ENCODE measurements around the gene TSG101.

Gene TSG101

GRCh38 chr11:18492888-18493287 is 33.9 kb downstream of the TSG101 start:
- no peak for DNase-seq

- DNase-seq, result no peak
These were observed 34.8 kb downstream of the TSG101 start for GRCh38 chr11:18491924-18492323.

GRCh38 chr11:18490736-18491485 is 35.8 kb downstream of the TSG101 start:
- no peak for DNase-seq

- DNase-seq, result peak in 2 of 14 donors; percentile 4 to 13
These were observed 36.4 kb downstream of the TSG101 start for GRCh38 chr11:18490319-18490718.

- DNase-seq, result no peak
These were observed 40.7 kb downstream of the TSG101 start for GRCh38 chr11:18485913-18486528.

- DNase-seq, result no peak
These were observed 47.7 kb downstream of the TSG101 start for GRCh38 chr11:18479063-18479462.

- no peak for DNase-seq
These were observed 54.2 kb downstream of the TSG101 start for GRCh38 chr11:18472587-18472986.

GRCh38 chr11:18471995-18472394 is 54.7 kb downstream of the TSG101 start:
- DNase-seq, result no peak

- no peak for DNase-seq
These were observed 57.8 kb downstream of the TSG101 start for GRCh38 chr11:18468961-18469360.

GRCh38 chr11:18468059-18468458 is 58.7 kb downstream of the TSG101 start:
- DNase-seq, result no peak

GRCh38 chr11:18466402-18466801 is 60.3 kb downstream of the TSG101 start:
- DNase-seq, result no peak

- no peak for DNase-seq
These were observed 63.3 kb downstream of the TSG101 start for GRCh38 chr11:18463439-18463838.

GRCh38 chr11:18461909-18462308 is 64.8 kb downstream of the TSG101 start:
- no peak for DNase-seq

- no peak for DNase-seq
These were observed 67.1 kb downstream of the TSG101 start for GRCh38 chr11:18459634-18460033.

- DNase-seq, result no peak
These were observed 69.3 kb downstream of the TSG101 start for GRCh38 chr11:18457450-18457849.

GRCh38 chr11:18455686-18456372 is 70.9 kb downstream of the TSG101 start, which contains the start of gene LDHAL6A:
Gene LDHAL6A (plus strand): TSS chr11:18455856. CDS start chr11:18456681, 825 bp downstream.
- DNase-seq, result no peak

GRCh38 chr11:18452927-18453326 is 73.8 kb downstream of the TSG101 start:
- no peak for DNase-seq

- no peak for DNase-seq
These were observed 77.5 kb downstream of the TSG101 start for GRCh38 chr11:18449251-18449650.

- no peak for DNase-seq
These were observed 88.1 kb downstream of the TSG101 start for GRCh38 chr11:18438691-18439090.
